H1 (cell line): Measurements from ENCODE around the gene TMEM147. TPM values are rescaled to one million over a fixed set of nuclear protein-coding genes. Genes with fewer than 3 reads are reported as not detected.

Experiments
- CTCF ChIA-PET: fragments of 300-600 bp; sonication (Branson Sonifier 250); formaldehyde crosslinking; loops from one replicate; lab custom pipeline; 2021; ENCODE audit not compliant: partially characterized antibody; lab: Charles Lee
- POLR2A ChIA-PET: fragments of 300-600 bp; sonication (Branson Sonifier 250); formaldehyde crosslinking; loops from one replicate; lab custom pipeline; 2021; ENCODE audit warnings: inconsistent platforms; ENCODE audit not compliant: partially characterized antibody; lab: Charles Lee
- DNase-seq, 2 experiments: peaks; one replicate each; pipeline versions ENCODE4 v3.0.0 to v3.0.0-alpha.2; 2010 to 2022; ENCODE audit warnings: low spot score in 2 of 2, low read depth in 1 of 2, mixed read lengths in 1 of 2
- FAIRE-seq: peaks from 2 replicates; lab custom pipeline; 2011; peaks lifted over from hg19 to GRCh38; lab: Jason Lieb, UNC
- H2AFZ ChIP-seq: 2 replicates; pipeline ENCODE4 v1.8.1; 2012; ENCODE audit warnings: low read length, inconsistent platforms
- H2AK5ac ChIP-seq: 2 replicates; pipeline ENCODE4 v1.6.1; 2013; ENCODE audit warnings: low read depth, low read length
- H2BK120ac ChIP-seq: replicated peaks from 2 replicates; pipeline ENCODE3; 2013; ENCODE audit warnings: low read depth, low read length, inconsistent platforms
- H2BK12ac ChIP-seq: 2 replicates; pipeline ENCODE4 v1.6.1; 2013; ENCODE audit warnings: low read depth, low read length
- H2BK15ac ChIP-seq: 2 replicates; pipeline ENCODE4 v1.6.1; 2013; ENCODE audit warnings: low read length
- H2BK20ac ChIP-seq: 2 replicates; pipeline ENCODE4 v1.6.1; 2013; ENCODE audit warnings: low read length
- H2BK5ac ChIP-seq: 2 replicates; pipeline ENCODE4 v1.6.1; 2013; ENCODE audit warnings: low read depth, low read length
- H3K14ac ChIP-seq: 2 replicates; pipeline ENCODE4 v1.6.1; 2013; ENCODE audit warnings: inconsistent platforms; ENCODE audit not compliant: insufficient read length
- H3K18ac ChIP-seq: 2 replicates; pipeline ENCODE4 v1.6.1; 2013; ENCODE audit warnings: low read length; ENCODE audit errors: extremely low read depth
- H3K23ac ChIP-seq: 2 replicates; pipeline ENCODE4 v1.6.1; 2013; ENCODE audit warnings: inconsistent platforms; ENCODE audit not compliant: insufficient read length
- H3K23me2 ChIP-seq: 2 replicates; pipeline ENCODE4 v1.6.1; 2013; ENCODE audit warnings: low read depth, low read length
- H3K27ac ChIP-seq: 2 replicates; pipeline ENCODE4 v1.6.1; 2011; ENCODE audit warnings: low read depth, low read length, inconsistent platforms
- H3K27me3 ChIP-seq, 4 experiments: replicated peaks in 1 of 4; 1 replicate in 1 of 4; 2 replicates in 3 of 4; pipeline versions ENCODE4 v1.6.1 to v1.8.1; 2011 to 2013; ENCODE audit warnings: low read length in 3 of 4, mild to moderate bottlenecking in 3 of 4, inconsistent platforms in 2 of 4, mixed read lengths in 2 of 4, moderate library complexity in 1 of 4; ENCODE audit not compliant: control insufficient read depth in 3 of 4, insufficient read depth in 3 of 4; ENCODE audit errors: extremely low read depth in 1 of 4
- H3K36me3 ChIP-seq, 4 experiments: 2 replicates each; pipeline versions ENCODE4 v1.6.1 to v1.8.1; 2011 to 2013; ENCODE audit warnings: mild to moderate bottlenecking in 4 of 4, low read length in 3 of 4, moderate library complexity in 2 of 4, control low read depth in 1 of 4, inconsistent platforms in 1 of 4; ENCODE audit not compliant: insufficient read depth in 4 of 4, control insufficient read depth in 2 of 4
- H3K4ac ChIP-seq: replicated peaks from 2 replicates; pipeline ENCODE3; 2013; ENCODE audit warnings: low read length, low read depth, mixed read lengths, inconsistent platforms; ENCODE audit not compliant: insufficient read length
- H3K4me1 ChIP-seq, 4 experiments: replicated peaks in 1 of 4; 1 replicate in 1 of 4; 2 replicates in 3 of 4; pipeline versions ENCODE4 v1.6.1 to v1.8.1; 2011 to 2013; ENCODE audit warnings: low read length in 3 of 4, inconsistent platforms in 2 of 4, mixed read lengths in 1 of 4; ENCODE audit not compliant: insufficient read depth in 4 of 4, control insufficient read depth in 3 of 4
- H3K4me2 ChIP-seq, 2 experiments: 2 replicates each; pipeline versions ENCODE4 v1.6.1 to v1.8.1; 2011 to 2013; ENCODE audit warnings: low read depth in 2 of 2, low read length in 2 of 2, control low read depth in 1 of 2, inconsistent platforms in 1 of 2, mild to moderate bottlenecking in 1 of 2; ENCODE audit not compliant: insufficient read depth in 1 of 2
- H3K4me3 ChIP-seq, 4 experiments: fragments of 200-600, 300-600 bp in 1 of 4; sonication (generic), shearing (Covaris generic), sonication (Bioruptor Twin) in 1 of 4; 2 replicates each; pipeline versions ENCODE4 v1.5.1 to v1.8.1; 2011 to 2016; ENCODE audit warnings: low read length in 4 of 4, low read depth in 3 of 4, control low read depth in 2 of 4, inconsistent platforms in 2 of 4, mild to moderate bottlenecking in 2 of 4, mixed read lengths in 1 of 4, moderate library complexity in 1 of 4; ENCODE audit not compliant: insufficient read depth in 2 of 4; ENCODE audit errors: extremely low read depth in 1 of 4
- H3K56ac ChIP-seq: replicated peaks from 2 replicates; pipeline ENCODE3; 2013; ENCODE audit warnings: low read depth, mild to moderate bottlenecking, mixed read lengths, low read length, inconsistent platforms; ENCODE audit not compliant: insufficient read length
- H3K79me1 ChIP-seq: 2 replicates; pipeline ENCODE4 v1.6.1; 2013; ENCODE audit warnings: low read depth, low read length, control low read depth
- H3K79me2 ChIP-seq, 2 experiments: 2 replicates each; pipeline versions ENCODE4 v1.6.1 to v1.8.1; 2012 to 2013; ENCODE audit warnings: low read length in 2 of 2, mild to moderate bottlenecking in 2 of 2, inconsistent platforms in 1 of 2; ENCODE audit not compliant: insufficient read depth in 2 of 2, control insufficient read depth in 1 of 2
- H3K9ac ChIP-seq, 4 experiments: replicated peaks in 1 of 4; 1 replicate in 1 of 4; 2 replicates in 3 of 4; pipeline versions ENCODE4 v1.6.1 to v1.8.1; 2011 to 2013; ENCODE audit warnings: low read depth in 3 of 4, low read length in 3 of 4, control low read depth in 2 of 4, mild to moderate bottlenecking in 2 of 4, moderate library complexity in 2 of 4, inconsistent platforms in 1 of 4; ENCODE audit errors: extremely low read depth in 1 of 4
- H3K9me3 ChIP-seq, 2 experiments: 2 replicates each; pipeline versions ENCODE4 v1.6.1 to v1.8.1; 2012 to 2013; ENCODE audit warnings: mild to moderate bottlenecking in 2 of 2, moderate library complexity in 2 of 2, control low read depth in 1 of 2, inconsistent platforms in 1 of 2, low read depth in 1 of 2, low read length in 1 of 2, mixed read lengths in 1 of 2; ENCODE audit not compliant: insufficient read depth in 2 of 2
- H4K20me1 ChIP-seq, 2 experiments: replicated peaks in 1 of 2; 2 replicates each; pipeline versions ENCODE3 to v1.8.1; 2011 to 2013; ENCODE audit warnings: inconsistent platforms in 2 of 2, low read length in 2 of 2, mild to moderate bottlenecking in 1 of 2; ENCODE audit not compliant: insufficient read depth in 2 of 2, control insufficient read depth in 1 of 2
- H4K5ac ChIP-seq: 2 replicates; pipeline ENCODE4 v1.6.1; 2013; ENCODE audit warnings: low read length, low read depth, mixed read lengths, inconsistent platforms; ENCODE audit not compliant: insufficient read length
- H4K8ac ChIP-seq: 2 replicates; pipeline ENCODE4 v1.8.0; 2013; ENCODE audit warnings: mild to moderate bottlenecking, moderate library complexity, low read length, inconsistent platforms; ENCODE audit not compliant: insufficient read depth; ENCODE audit errors: extremely low read depth
- H4K91ac ChIP-seq: replicated peaks from 2 replicates; pipeline ENCODE3; 2013; ENCODE audit warnings: low read length, mixed read lengths, inconsistent platforms; ENCODE audit not compliant: insufficient read length
- CBX8 ChIP-seq: fragments of 300-800, 300-1000 bp; sonication (generic); IDR thresholded peaks from 2 replicates; pipeline ENCODE4 v1.7.1; 2016; ENCODE audit warnings: low read depth, low read length, borderline replicate concordance
- FOSL1 ChIP-seq: IDR thresholded peaks from 2 replicates; pipeline ENCODE4 v1.6.1; 2011; ENCODE audit warnings: mild to moderate bottlenecking, low read depth, low read length, moderate library complexity; ENCODE audit not compliant: insufficient read depth
- MAFK ChIP-seq: IDR thresholded peaks from 2 replicates; pipeline ENCODE4 v1.6.1; 2012; ENCODE audit warnings: low read depth, mild to moderate bottlenecking, improper control_type of control experiment, low read length
- NRF1 ChIP-seq: IDR thresholded peaks from 2 replicates; pipeline ENCODE4 v1.6.1; 2011; ENCODE audit warnings: mild to moderate bottlenecking, low read depth, low read length, improper control_type of control experiment
- RNF2 ChIP-seq: fragments of 200-900, 300-1000 bp; sonication (generic); IDR thresholded peaks from 2 replicates; pipeline ENCODE4 v1.7.1; 2016; ENCODE audit warnings: borderline replicate concordance, low read depth, mild to moderate bottlenecking, antibody characterized with exemption, low read length; ENCODE audit not compliant: poor library complexity, severe bottlenecking; ENCODE audit errors: missing control alignments
- SIRT6 ChIP-seq: IDR thresholded peaks from one replicate; pipeline ENCODE4 v1.7.1; 2012; ENCODE audit warnings: low read length, inconsistent platforms
- SIX5 ChIP-seq: IDR thresholded peaks from 2 replicates; pipeline ENCODE4 v1.6.1; 2011; ENCODE audit warnings: mild to moderate bottlenecking, low read depth, low read length
- WGBS, 2 experiments: shearing (Covaris generic) in 1 of 2; methylation state at CpG; one replicate each; pipeline versions ENCODE4 v1.1.6 to v1.1.7; 2013 to 2015; ENCODE audit warnings: low lambda C conversion rate in 2 of 2, mixed read lengths in 2 of 2, inconsistent platforms in 1 of 2, low coverage in 1 of 2, missing lambda C conversion rate in 1 of 2; ENCODE audit not compliant: insufficient replicate concordance in 2 of 2, insufficient coverage in 1 of 2, insufficient read length in 1 of 2; ENCODE audit errors: extremely low coverage in 1 of 2, missing lambda C conversion rate in 1 of 2; 5-methylcytosine and 5-hydroxymethylcytosine counted together
- polyA plus RNA-seq, 7 experiments: library from polyadenylated mRNA; depleted of rRNA in 3 of 7; stranded (reverse) in 5 of 7; unstranded in 2 of 7; fragments of >200 nt in 5 of 7; fragments of 200-250 nt in 2 of 7; gene quantifications; 1 replicate in 5 of 7; 2 replicates in 1 of 7; 4 replicates in 1 of 7; pipeline versions ENCODE4 v1.2.1 to v1.2.3, GENCODE V29; 2011 to 2013; ENCODE audit warnings: missing spikeins in 2 of 7, mixed read lengths in 2 of 7
- total RNA-seq: library from RNA; stranded (reverse); fragmentation: NEBNext Ultra II Directional; extraction: Animal tissue kit (Norgen Biotek cat#: 25700); gene quantifications from 2 replicates; pipeline ENCODE4 v1.2.1, GENCODE V29; 2021

The TMEM147 gene
- total and polyA plus RNA-seq, 2 of the 8 experiments (the other 6 are each of a cell fraction or from before 2014, with no cell fraction given) = 159 to 418 TPM

GRCh38 chr19:35542209-35542608, 3.2 kb upstream of the TMEM147 start:
- H2BK12ac ChIP-seq = no peak overlapping the region
- CTCF ChIA-PET = interaction anchor here (0.6 to 1.5 kb wide), 3 partner anchors 32 to 636 kb away, joined by 3 to 6 read pairs (median 3); no protein-coding TSS in a partner anchor
- H4K8ac ChIP-seq = no peak overlapping the region; the same call in 1 of the 2 replicates
- no peak overlapping the region for H4K5ac ChIP-seq
- H2BK5ac ChIP-seq = no peak overlapping the region
- no peak overlapping the region for H3K18ac ChIP-seq
- no peak overlapping the region for H2BK15ac ChIP-seq
- no peak for FAIRE-seq
- peaks cover 0 to 16% (median 8%) of the 10 kb centered on the region in 4 experiments; a peak in 5 of 8 replicates for H3K36me3 ChIP-seq
- no peak for DNase-seq
- peaks cover 0 to 14% (median 2%) of the 10 kb centered on the region in 4 experiments; a peak in 3 of 7 replicates for H3K4me1 ChIP-seq
- POLR2A ChIA-PET = interaction anchor here (1.4 to 4.6 kb wide), 2 partner anchors 17 to 33 kb away, joined by 3 to 23 read pairs; no protein-coding TSS in a partner anchor
- peaks cover 5 to 17% of the 10 kb centered on the region in 2 experiments for H4K20me1 ChIP-seq
- H2BK20ac ChIP-seq = no peak overlapping the region
- no peak overlapping the region for H2AFZ ChIP-seq
- H3K4ac ChIP-seq = no peak overlapping the region
- 83% methylated on average over 10 of the region's 11 CpGs; no CpG with 5 or more reads in 1 of the 2 experiments for WGBS, 2 experiments
- H3K23me2 ChIP-seq = peaks cover 10% of the 10 kb centered on the region; the same call in 1 of the 2 replicates
- no peak overlapping the region for H3K56ac ChIP-seq
- H3K4me2 ChIP-seq = no peak overlapping the region
- H2BK120ac ChIP-seq = no peak overlapping the region
- H3K79me2 ChIP-seq = peaks cover 0 to 29% of the 10 kb centered on the region in 2 experiments; a peak in 2 of 4 replicates
- H3K27ac ChIP-seq = no peak overlapping the region
- no peak overlapping the region for H3K14ac ChIP-seq
- no peaks in the 10 kb centered on the region for H3K9me3 ChIP-seq
- H3K9ac ChIP-seq = no peak overlapping the region
- H3K79me1 ChIP-seq = peaks cover 17% of the 10 kb centered on the region; the same call in 1 of the 2 replicates
- H2AK5ac ChIP-seq = no peak overlapping the region
- no peaks in the 10 kb centered on the region for H3K27me3 ChIP-seq
- no peak overlapping the region for H3K4me3 ChIP-seq
- H4K91ac ChIP-seq = no peak overlapping the region
- no peak overlapping the region for H3K23ac ChIP-seq
- no peak for TF ChIP-seq SIX5
- TF ChIP-seq NRF1 = no peak
- no peak for TF ChIP-seq MAFK
- TF ChIP-seq SIRT6 = no peak
- TF ChIP-seq FOSL1 = no peak
- TF ChIP-seq RNF2 = no peak
- no peak for TF ChIP-seq CBX8
